HUDEP-2 (cell line): ENCODE results near the gene TCP10L.
"Not testable (repeated sequence)": the region's sequence is repeated elsewhere in the genome, so short reads cannot be mapped to it uniquely, and the experiment has no call there.

Experiments
- DNase-seq, 76 experiments: peaks; one replicate each; lab custom pipeline; 2025; ENCODE audit not compliant: unreplicated experiment in 76 of 76; lab: John Stamatoyannopoulos, UW

The TCP10L gene

GRCh38 chr21:32587651-32588050, 2.3 kb upstream of the TCP10L start:
- DNase-seq: peak in 1 of 76 experiments; percentile 36

DNA sequence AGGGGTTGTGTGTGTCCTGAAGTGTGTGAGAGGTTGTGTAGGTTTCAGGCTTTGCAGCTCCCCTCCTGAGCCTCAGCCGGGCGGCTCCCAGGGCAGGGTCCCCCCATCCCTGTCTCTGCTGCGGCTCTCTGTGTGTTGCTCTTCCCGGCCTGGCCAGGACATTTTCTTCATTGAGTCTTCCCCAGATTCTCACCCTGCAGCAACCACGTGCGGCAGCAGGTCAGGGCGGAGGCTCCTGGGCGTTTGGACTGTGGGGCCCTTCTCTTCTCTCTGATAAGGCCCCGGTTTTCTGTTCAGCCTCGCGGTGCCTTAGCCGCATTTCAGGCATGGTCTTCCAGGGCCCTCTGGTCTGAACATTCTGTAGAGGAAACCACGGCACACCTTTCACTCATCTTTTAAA, 1.8 kb upstream of the TCP10L start:
- peak in 46 of 76 experiments; percentile 10 to 69 (median 34) for DNase-seq

- no peak for DNase-seq
Observed at GRCh38 chr21:32585970-32586369, 647 bp upstream of the TCP10L start.

DNA sequence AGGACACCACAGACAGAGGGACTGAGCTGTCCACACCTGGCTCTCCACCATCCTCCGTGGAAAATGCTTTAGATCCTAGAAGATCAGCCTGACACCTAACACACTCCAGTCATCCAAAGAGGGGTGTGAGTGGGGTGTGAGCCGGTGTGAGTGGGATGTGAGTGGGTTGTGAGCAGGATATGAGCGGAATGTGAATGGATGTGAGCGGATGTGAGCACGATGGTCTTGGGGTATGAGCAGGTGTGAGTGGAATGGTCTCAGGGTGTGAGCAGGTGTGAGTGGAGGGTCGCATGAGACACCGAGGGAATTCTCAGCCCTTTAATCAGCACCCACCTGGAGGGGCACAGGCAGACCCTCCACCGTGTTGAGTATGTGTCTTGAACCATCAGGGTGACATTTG, 851 bp downstream of the TCP10L start:
- no peak for DNase-seq

GRCh38 chr21:32581732-32582131, 3.6 kb downstream of the TCP10L start:
- no peak for DNase-seq

- no peak for DNase-seq
Observed at GRCh38 chr21:32580949-32581348, 4.4 kb downstream of the TCP10L start.

GRCh38 chr21:32578107-32578691, 7.1 kb downstream of the TCP10L start:
- peak in 50 of 76 experiments; percentile 9 to 63 (median 38) for DNase-seq

DNA sequence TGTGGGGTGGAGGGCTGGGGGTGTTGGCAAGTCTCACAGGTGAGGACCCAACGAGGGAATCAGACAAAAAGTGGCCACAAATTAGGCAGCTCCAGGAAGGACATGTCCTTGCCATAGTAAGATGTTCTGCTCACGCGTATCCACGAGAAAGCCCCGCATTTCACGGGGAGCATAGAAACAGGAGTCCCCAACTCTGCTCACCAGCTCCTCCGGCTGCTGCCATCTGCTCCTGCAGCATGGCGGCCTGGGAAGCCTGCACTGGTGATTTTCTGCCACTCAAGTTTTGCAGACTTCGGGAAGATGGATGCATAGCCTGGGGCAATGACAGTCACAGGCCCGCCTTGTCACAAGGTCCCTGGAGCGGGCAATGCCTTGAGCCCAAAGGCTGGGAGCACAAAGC, 9.3 kb downstream of the TCP10L start:
- DNase-seq: no peak

- no peak for DNase-seq
Observed at GRCh38 chr21:32574946-32575925, 10.1 kb downstream of the TCP10L start.

GRCh38 chr21:32572574-32573420, 12.5 kb downstream of the TCP10L start:
- DNase-seq: no peak

DNA sequence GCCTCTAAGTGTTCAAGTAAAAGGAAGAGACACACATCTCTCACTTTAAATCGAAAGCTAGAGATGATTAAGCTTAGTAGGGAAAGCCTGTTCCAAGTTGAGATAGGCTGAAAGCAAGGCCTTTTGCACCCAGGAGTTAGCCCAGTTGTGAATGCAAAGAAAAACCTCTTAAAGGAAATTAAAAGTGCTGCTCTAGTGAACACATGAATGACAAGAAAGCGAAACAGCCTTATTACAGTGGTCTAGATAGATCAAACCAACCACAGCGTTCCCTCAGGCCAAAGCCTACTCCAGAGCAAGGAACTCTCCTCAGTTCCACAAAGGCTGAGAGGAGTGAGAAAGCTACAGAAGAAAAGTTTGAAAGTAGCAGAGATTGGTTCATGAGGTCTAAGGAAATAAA, 14.9 kb downstream of the TCP10L start:
- DNase-seq: no peak

- peak in 72 of 76 experiments; percentile 34 to 96 (median 75) for DNase-seq
Observed at GRCh38 chr21:32569261-32570230, 15.8 kb downstream of the TCP10L start.

DNA sequence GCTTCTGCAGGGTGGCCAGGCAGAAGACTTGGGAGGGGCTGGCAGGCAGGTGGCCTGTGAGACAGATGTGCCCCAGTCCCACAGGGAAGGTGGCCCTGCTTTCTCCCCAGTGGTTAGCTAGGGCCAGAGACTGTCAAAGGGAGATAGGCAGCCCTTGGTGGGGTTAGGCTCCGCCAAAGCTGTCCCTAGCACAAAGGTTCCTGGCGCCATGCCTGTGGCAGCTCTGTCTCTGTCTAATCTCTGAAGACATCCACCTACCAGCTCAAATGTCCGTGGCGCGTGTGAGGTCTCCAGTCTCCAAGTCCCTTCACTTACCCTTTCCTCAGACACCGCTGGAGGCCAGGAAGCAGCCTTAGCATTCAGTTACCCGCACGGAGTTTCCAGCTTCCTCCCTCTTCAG, 17.7 kb downstream of the TCP10L start:
- peak in 75 of 76 experiments; percentile 63 to 96 (median 90) for DNase-seq

DNA sequence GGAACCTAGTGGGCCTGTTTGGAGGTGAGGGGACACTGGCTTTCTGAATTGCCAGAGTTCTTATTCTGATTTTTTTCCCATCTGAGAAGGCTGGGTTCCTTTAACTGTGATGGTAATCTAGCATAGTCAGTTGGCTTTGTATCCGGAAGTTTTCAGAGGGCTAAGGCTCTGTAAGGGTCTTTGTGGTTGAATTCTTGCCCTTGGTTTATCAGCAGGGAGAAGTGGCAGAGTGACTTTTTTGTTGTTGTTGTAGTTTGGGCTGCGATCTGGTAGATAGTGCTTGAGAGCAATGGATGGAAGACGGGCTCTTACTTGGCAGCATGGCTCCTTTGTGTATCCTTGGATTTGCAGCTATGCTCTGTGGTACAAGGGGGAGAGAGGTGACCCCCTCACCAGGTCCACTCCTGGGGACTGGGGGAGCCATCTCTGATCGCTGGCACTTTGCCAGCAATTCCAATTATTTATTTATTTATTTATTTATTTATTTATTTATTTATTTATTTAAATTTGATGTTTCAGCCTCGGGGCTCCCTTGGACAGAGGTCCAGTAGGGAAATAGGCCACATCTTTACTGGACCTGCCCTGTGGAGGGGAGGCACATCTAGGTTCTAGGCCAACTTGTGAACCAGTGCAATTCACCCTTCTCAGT, 18.5 kb downstream of the TCP10L start:
- DNase-seq: no peak

DNA sequence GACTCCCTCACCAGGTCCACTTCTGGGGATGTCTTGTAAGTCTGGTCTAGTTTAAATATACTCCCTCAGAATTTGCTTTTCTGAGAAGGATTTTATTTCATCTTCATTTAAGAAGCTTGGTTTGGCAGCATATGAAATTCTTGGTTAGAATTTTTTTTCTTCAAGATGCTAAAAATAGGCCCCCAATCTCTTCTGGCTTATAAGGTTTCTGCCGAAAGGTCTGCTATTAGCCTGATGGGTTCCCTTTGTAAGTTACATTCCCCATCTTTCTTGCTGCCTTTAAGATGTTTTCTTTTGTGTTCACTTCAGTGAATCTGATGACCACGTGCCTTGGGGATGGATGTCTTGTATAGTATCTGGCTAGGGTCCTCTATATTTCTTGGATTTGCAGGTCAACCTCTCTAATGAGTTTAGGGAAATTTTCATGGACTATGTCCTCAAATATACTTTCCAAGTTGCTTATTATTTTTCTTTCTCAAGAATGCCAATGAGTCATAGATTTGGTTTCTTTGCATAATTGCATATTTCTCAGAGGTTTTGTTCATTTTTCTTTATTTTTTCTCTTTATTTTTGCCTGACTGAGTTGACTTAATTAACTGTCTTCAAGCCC, 19.4 kb downstream of the TCP10L start:
- DNase-seq: no peak

GRCh38 chr21:32562915-32563314, 22.4 kb downstream of the TCP10L start:
- DNase-seq: peak in 5 of 76 experiments; percentile 16 to 45 (median 20)

DNA sequence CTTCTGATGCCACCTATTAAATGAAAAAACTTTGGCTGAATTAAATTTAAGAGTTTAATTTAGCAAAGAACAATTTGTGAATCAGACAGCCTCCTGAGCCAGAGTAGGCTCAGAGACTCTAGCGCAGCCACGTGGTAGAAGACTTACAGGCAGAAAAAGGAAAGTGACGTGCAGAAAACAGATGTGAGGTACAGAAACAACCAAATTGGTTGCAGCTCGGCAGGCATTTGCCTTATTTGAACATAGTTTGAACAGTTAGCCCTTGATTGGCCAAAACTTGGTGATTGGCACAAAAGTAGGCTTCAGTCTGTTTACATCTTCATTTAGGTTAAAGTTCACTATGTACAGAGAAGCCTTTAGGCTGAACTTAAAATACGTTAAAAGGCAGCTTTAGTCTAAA, 22.9 kb downstream of the TCP10L start:
- DNase-seq: peak in 47 of 76 experiments; percentile 10 to 68 (median 38)

DNA sequence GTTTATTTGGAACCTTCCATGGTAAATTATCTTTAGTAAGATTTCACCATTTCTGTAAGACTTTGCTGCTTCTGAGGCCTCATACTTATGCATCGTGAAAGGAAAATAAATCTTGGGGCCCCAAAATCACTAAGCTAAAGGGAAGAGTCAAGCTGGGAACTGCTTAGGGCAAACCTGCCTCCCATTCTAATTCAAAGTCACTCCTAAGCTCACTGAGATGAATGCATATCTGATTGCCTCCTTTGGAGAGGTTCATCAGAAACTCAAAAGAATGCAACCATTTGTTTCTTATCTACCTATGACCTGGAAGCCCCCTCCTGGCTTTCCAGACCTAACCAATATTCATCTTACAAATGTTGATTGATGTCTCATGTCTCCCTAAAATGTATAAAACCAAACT, 23.8 kb downstream of the TCP10L start:
- not testable (repeated sequence) for DNase-seq

DNA sequence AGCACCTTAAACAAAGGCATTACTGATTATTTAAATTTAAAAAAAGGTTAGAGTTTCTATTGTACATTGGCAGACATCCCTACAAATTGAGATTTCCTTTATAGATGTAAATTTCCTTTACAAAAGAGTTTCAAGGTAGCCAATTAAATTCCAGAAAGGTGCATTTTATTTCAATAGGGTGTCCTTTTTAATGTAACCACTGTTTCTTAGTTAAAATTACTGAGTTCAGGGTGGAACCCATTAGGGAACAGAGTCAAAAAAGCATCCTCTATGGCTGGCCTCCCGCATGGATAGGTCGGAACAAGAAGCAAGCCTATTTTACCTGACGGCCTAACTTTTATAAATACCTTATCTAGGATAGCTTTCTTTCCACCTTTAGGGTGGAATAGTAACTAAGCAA, 24.4 kb downstream of the TCP10L start:
- no peak for DNase-seq
